GM15510 (cell line): Measurements from ENCODE around the gene CPA2.

Source experiments
- POLR2A ChIP-seq: IDR thresholded peaks from 3 replicates; pipeline ENCODE4 v1.6.1; 2011; ENCODE audit warnings: borderline replicate concordance; ENCODE audit not compliant: insufficient read length; ENCODE audit errors: extremely low read depth

The CPA2 gene

GRCh38 chr7:130329681-130330080 is 63.0 kb downstream of the CPA2 start:
- no peak for TF ChIP-seq POLR2A

- TF ChIP-seq POLR2A: no peak
Measured at GRCh38 chr7:130332259-130333053, 65.8 kb downstream of the CPA2 start.

- no peak for TF ChIP-seq POLR2A
Measured at GRCh38 chr7:130333832-130334231, 67.2 kb downstream of the CPA2 start.

GRCh38 chr7:130334274-130334673 is 67.6 kb downstream of the CPA2 start:
- TF ChIP-seq POLR2A: no peak

GRCh38 chr7:130337410-130337971 is 70.8 kb downstream of the CPA2 start:
- no peak for TF ChIP-seq POLR2A

- no peak for TF ChIP-seq POLR2A
Measured at GRCh38 chr7:130338233-130338632, 71.6 kb downstream of the CPA2 start.
